Fibroblast of lung (primary cell): ENCODE measurements around the gene UPB1. TPM values are rescaled to one million over a fixed set of nuclear protein-coding genes. Genes with fewer than 3 reads are reported as not detected.

Experiments used
- DNase-seq, 2 donors: peaks; one replicate each; pipeline versions ENCODE4 v3.0.0 to v3.0.0-alpha.2; 2010; ENCODE audit warnings: low read depth in 2 of 2
- H2AFZ ChIP-seq: 2 replicates; pipeline ENCODE4 v1.5.1; 2012; ENCODE audit warnings: low read length, control low read depth, inconsistent platforms
- H3K27ac ChIP-seq: 2 replicates; pipeline ENCODE4 v1.5.1; 2011; ENCODE audit warnings: low read length, control low read depth; ENCODE audit not compliant: insufficient read depth
- H3K27me3 ChIP-seq: 2 replicates; pipeline ENCODE4 v1.5.1; 2011; ENCODE audit warnings: mild to moderate bottlenecking, low read length; ENCODE audit not compliant: control insufficient read depth, insufficient read depth
- H3K36me3 ChIP-seq: 2 replicates; pipeline ENCODE4 v1.5.1; 2011; ENCODE audit warnings: low read length; ENCODE audit not compliant: control insufficient read depth, insufficient read depth
- H3K4me1 ChIP-seq: 2 replicates; pipeline ENCODE4 v1.5.1; 2011; ENCODE audit warnings: low read length; ENCODE audit not compliant: control insufficient read depth, insufficient read depth; ENCODE audit errors: extremely low read depth
- H3K4me2 ChIP-seq: 2 replicates; pipeline ENCODE4 v1.5.1; 2011; ENCODE audit warnings: low read length, control low read depth; ENCODE audit not compliant: insufficient read depth; ENCODE audit errors: extremely low read depth
- H3K4me3 ChIP-seq, 4 experiments: fragments of 200-600 bp in 1 of 4; sonication (generic) in 1 of 4; replicated peaks in 1 of 4; 2 replicates each; pipeline ENCODE4 v1.5.1; 2011 to 2016; ENCODE audit warnings: low read length in 4 of 4, low read depth in 3 of 4, mild to moderate bottlenecking in 3 of 4, control low read depth in 2 of 4, inconsistent platforms in 1 of 4, mixed read lengths in 1 of 4; ENCODE audit not compliant: insufficient read depth in 1 of 4; ENCODE audit errors: control extremely low read depth in 1 of 4
- H3K79me2 ChIP-seq: 2 replicates; pipeline ENCODE4 v1.5.1; 2012; ENCODE audit warnings: mild to moderate bottlenecking, low read length, inconsistent platforms; ENCODE audit not compliant: control insufficient read depth, insufficient read depth
- H3K9ac ChIP-seq: 2 replicates; pipeline ENCODE4 v1.5.1; 2011; ENCODE audit warnings: mild to moderate bottlenecking, low read length, control low read depth; ENCODE audit not compliant: insufficient read depth
- H3K9me3 ChIP-seq: 2 replicates; pipeline ENCODE4 v1.5.1; 2012; ENCODE audit warnings: low read depth, low read length; ENCODE audit not compliant: control insufficient read depth, insufficient read depth
- H4K20me1 ChIP-seq: 2 replicates; pipeline ENCODE4 v1.5.1; 2011; ENCODE audit warnings: low read length; ENCODE audit not compliant: control insufficient read depth, insufficient read depth; ENCODE audit errors: extremely low read depth
- CTCF ChIP-seq, 2 donors: IDR thresholded peaks in 1 of 2; conservative IDR thresholded peaks in 1 of 2; 1 replicate in 1 of 2; 2 replicates in 1 of 2; pipeline ENCODE4 v1.5.1; 2011 to 2012; ENCODE audit warnings: low read length in 2 of 2, control low read depth in 1 of 2, inconsistent platforms in 1 of 2, low read depth in 1 of 2, mild to moderate bottlenecking in 1 of 2
- EZH2 ChIP-seq: IDR thresholded peaks from 2 replicates; pipeline ENCODE4 v1.5.1; 2012; ENCODE audit warnings: low read length, control low read depth, mild to moderate bottlenecking; ENCODE audit errors: missing control alignments
- polyA plus RNA-seq, 2 donors: library from polyadenylated mRNA; depleted of rRNA in 1 of 2; stranded (reverse) in 1 of 2; unstranded in 1 of 2; fragments of >200 nt; gene quantifications; 2 replicates each; pipeline ENCODE4 v1.2.1, GENCODE V29; 2011 to 2012; ENCODE audit warnings: missing spikeins in 1 of 2
- total RNA-seq: library from RNA; depleted of rRNA; stranded (reverse); fragments of >200 nt; gene quantifications from 2 replicates; pipeline ENCODE4 v1.2.1, GENCODE V29; 2014

The UPB1 gene
- total and polyA plus RNA-seq, 2 donors (not counting 1 experiment from before 2014, with no cell fraction given) = 0.05 TPM; not detected in 1

GRCh38 chr22:24503843-24504338, 8.8 kb downstream of the UPB1 start:
- H3K4me1 ChIP-seq = peaks cover 2% of the 10 kb centered on the region
- TF ChIP-seq CTCF (conservative IDR thresholded peaks at IDR 0.05 in 1 of 2, IDR thresholded peaks at IDR 0.05 in 1 of 2; ENCODE audit: low read depth in 1 of 2, low read length in 2 of 2) (no peak), EZH2 (no peak)
- no peak overlapping the region for H3K4me3 ChIP-seq
- H3K9ac ChIP-seq = no peak overlapping the region
- DNase-seq = no peak
- H3K27me3 ChIP-seq = no peaks in the 10 kb centered on the region
- H3K27ac ChIP-seq = no peak overlapping the region
- H3K9me3 ChIP-seq = no peaks in the 10 kb centered on the region
- no peaks in the 10 kb centered on the region for H3K36me3 ChIP-seq
- H3K79me2 ChIP-seq = no peaks in the 10 kb centered on the region
- no peak overlapping the region for H2AFZ ChIP-seq
- H4K20me1 ChIP-seq = no peaks in the 10 kb centered on the region
- no peak overlapping the region for H3K4me2 ChIP-seq

GRCh38 chr22:24504540-24504939, 9.4 kb downstream of the UPB1 start:
- no peak for DNase-seq
- no peaks in the 10 kb centered on the region for H3K79me2 ChIP-seq

More at GRCh38 chr22:24504540-24504939, 9.4 kb downstream of the UPB1 start:
- no peak overlapping the region for H3K4me3 ChIP-seq
- H3K4me2 ChIP-seq = no peak overlapping the region
- no peaks in the 10 kb centered on the region for H3K36me3 ChIP-seq
- TF ChIP-seq EZH2 = no peak
- TF ChIP-seq CTCF (conservative IDR thresholded peaks at IDR 0.05 in 1 of 2, IDR thresholded peaks at IDR 0.05 in 1 of 2; ENCODE audit: low read depth in 1 of 2, low read length in 2 of 2) = no peak
- no peaks in the 10 kb centered on the region for H3K9me3 ChIP-seq
- H3K27ac ChIP-seq = no peak overlapping the region
- H4K20me1 ChIP-seq = no peaks in the 10 kb centered on the region
- H3K4me1 ChIP-seq = peaks cover 2% of the 10 kb centered on the region
- H3K27me3 ChIP-seq = no peaks in the 10 kb centered on the region
- H2AFZ ChIP-seq = no peak overlapping the region
- H3K9ac ChIP-seq = no peak overlapping the region
